Right forelimb (tissue), 1 donor: ENCODE measurements around the gene COL20A1.
"Not testable (repeated sequence)": the region's sequence is repeated elsewhere in the genome, so short reads cannot be mapped to it uniquely, and the experiment has no call there.

Source experiments
- DNase-seq: peaks from one replicate; pipeline ENCODE4 v3.0.0-alpha.2; 2018

COL20A1 gene

GRCh38 chr20:63379872-63380271, 86.9 kb downstream of the COL20A1 start:
- not testable (repeated sequence) for DNase-seq

- no peak for DNase-seq
Measured at GRCh38 chr20:63380346-63380870, 87.4 kb downstream of the COL20A1 start.

GRCh38 chr20:63381781-63382431, 88.9 kb downstream of the COL20A1 start:
- peak; percentile 65 for DNase-seq

- DNase-seq, result no peak
Measured at GRCh38 chr20:63382551-63383300, 89.7 kb downstream of the COL20A1 start.

- no peak for DNase-seq
Measured at GRCh38 chr20:63383556-63383955, 90.6 kb downstream of the COL20A1 start.

- DNase-seq, result no peak
Measured at GRCh38 chr20:63384336-63384735, 91.3 kb downstream of the COL20A1 start.
